Right atrium auricular region (tissue), 2 donors: ENCODE results near the gene FIZ1. TPM values are rescaled to one million over a fixed set of nuclear protein-coding genes. Genes with fewer than 3 reads are reported as not detected.

Experiments
- DNase-seq: peaks from one replicate; pipeline ENCODE4 v3.0.0-alpha.2; 2019; ENCODE audit warnings: low spot score
- H3K27ac ChIP-seq, 2 donors: fragments of 200-600 bp; sonication (generic); 1 replicate in 1 of 2; 2 replicates in 1 of 2; pipeline ENCODE4 v1.5.1; 2016 to 2019
- H3K27me3 ChIP-seq, 2 donors: fragments of 200-600 bp; sonication (generic); one replicate each; pipeline versions ENCODE4 v1.5.1 to v1.6.0; 2017 to 2019
- H3K36me3 ChIP-seq: fragments of 200-600 bp; sonication (generic); one replicate; pipeline ENCODE4 v1.5.1; 2016
- H3K4me1 ChIP-seq, 2 donors: fragments of 200-600 bp; sonication (generic); one replicate each; pipeline versions ENCODE4 v1.5.1 to v1.6.0; 2017 to 2019
- H3K4me3 ChIP-seq, 2 donors: fragments of 200-600 bp; sonication (generic); 1 replicate in 1 of 2; 2 replicates in 1 of 2; pipeline ENCODE4 v1.5.1; 2017 to 2019; ENCODE audit warnings: mild to moderate bottlenecking in 1 of 2, moderate library complexity in 1 of 2
- H3K9me3 ChIP-seq, 2 donors: fragments of 200-600 bp; sonication (generic); one replicate each; pipeline ENCODE4 v1.5.1; 2019
- total RNA-seq, 2 donors: library from RNA; depleted of rRNA; stranded (reverse); fragments of >200 nt; gene quantifications; one replicate each; pipeline ENCODE4 v1.1.0, GENCODE V29; 2016
- TF ChIP-seq, protein P1 (sequence below), 2 donors: fragments of 200-600 bp; sonication (generic); IDR thresholded peaks; one replicate each; pipeline ENCODE4 v1.5.1; 2019; ENCODE audit warnings: antibody characterized with exemption in 2 of 2

Gene FIZ1
- total RNA-seq, 2 donors from 2014 or later = 9.2 to 12.2 TPM

DNA sequence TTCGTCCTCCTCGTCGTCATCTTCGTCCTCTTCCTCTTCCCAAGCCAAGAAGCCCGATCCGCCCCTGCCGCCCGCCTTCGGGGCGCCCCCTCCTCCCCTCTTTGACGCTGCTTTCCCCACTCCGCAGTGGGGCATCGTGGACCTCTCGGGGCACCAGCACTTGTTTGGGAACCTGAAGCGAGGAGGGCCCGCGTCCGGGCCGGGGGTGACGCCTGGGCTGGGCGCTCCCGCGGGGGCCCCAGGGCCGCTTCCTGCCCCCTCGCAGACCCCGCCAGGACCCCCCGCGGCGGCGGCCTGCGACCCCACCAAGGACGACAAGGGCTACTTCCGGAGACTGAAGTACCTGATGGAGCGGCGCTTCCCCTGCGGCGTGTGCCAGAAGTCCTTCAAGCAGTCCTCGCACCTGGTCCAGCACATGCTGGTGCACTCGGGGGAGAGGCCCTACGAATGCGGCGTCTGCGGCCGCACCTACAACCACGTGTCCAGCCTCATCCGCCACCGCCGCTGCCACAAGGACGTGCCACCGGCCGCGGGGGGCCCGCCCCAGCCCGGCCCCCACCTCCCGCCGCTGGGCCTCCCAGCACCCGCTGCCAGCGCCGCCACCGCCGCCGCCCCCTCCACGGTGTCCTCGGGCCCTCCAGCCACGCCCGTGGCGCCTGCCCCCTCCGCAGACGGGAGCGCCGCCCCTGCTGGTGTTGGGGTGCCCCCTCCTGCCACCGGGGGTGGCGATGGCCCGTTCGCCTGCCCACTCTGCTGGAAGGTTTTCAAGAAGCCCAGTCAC is 14.8 kb upstream of the FIZ1 start:
- Histone ChIP-seq H3K9me3 (no peaks in the 10 kb centered on the region), H3K27ac (no peak overlapping the region), H3K4me1 (peaks cover 0 to 36% of the 10 kb centered on the region in 2 donors), H3K36me3 (peaks cover 47% of the 10 kb centered on the region), H3K4me3 (no peak overlapping the region), H3K27me3 (no peaks in the 10 kb centered on the region)
- DNase-seq = no peak
- TF ChIP-seq, protein P1, sequence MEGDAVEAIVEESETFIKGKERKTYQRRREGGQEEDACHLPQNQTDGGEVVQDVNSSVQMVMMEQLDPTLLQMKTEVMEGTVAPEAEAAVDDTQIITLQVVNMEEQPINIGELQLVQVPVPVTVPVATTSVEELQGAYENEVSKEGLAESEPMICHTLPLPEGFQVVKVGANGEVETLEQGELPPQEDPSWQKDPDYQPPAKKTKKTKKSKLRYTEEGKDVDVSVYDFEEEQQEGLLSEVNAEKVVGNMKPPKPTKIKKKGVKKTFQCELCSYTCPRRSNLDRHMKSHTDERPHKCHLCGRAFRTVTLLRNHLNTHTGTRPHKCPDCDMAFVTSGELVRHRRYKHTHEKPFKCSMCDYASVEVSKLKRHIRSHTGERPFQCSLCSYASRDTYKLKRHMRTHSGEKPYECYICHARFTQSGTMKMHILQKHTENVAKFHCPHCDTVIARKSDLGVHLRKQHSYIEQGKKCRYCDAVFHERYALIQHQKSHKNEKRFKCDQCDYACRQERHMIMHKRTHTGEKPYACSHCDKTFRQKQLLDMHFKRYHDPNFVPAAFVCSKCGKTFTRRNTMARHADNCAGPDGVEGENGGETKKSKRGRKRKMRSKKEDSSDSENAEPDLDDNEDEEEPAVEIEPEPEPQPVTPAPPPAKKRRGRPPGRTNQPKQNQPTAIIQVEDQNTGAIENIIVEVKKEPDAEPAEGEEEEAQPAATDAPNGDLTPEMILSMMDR (IDR thresholded peaks at IDR 0.05) = no peak

GRCh38 chr19:55613396-55613795 is 14.1 kb upstream of the FIZ1 start:
- H3K27me3 ChIP-seq = no peaks in the 10 kb centered on the region
- peak overlapping the region; percentile 68 to 92 for H3K27ac ChIP-seq
- H3K36me3 ChIP-seq = peaks cover 48% of the 10 kb centered on the region
- peaks cover 0 to 40% of the 10 kb centered on the region in 2 donors for H3K4me1 ChIP-seq
- no peaks in the 10 kb centered on the region for H3K9me3 ChIP-seq
- H3K4me3 ChIP-seq = no peak overlapping the region
- DNase-seq = no peak
- TF ChIP-seq, protein P1 (IDR thresholded peaks at IDR 0.05) = no peak

DNA sequence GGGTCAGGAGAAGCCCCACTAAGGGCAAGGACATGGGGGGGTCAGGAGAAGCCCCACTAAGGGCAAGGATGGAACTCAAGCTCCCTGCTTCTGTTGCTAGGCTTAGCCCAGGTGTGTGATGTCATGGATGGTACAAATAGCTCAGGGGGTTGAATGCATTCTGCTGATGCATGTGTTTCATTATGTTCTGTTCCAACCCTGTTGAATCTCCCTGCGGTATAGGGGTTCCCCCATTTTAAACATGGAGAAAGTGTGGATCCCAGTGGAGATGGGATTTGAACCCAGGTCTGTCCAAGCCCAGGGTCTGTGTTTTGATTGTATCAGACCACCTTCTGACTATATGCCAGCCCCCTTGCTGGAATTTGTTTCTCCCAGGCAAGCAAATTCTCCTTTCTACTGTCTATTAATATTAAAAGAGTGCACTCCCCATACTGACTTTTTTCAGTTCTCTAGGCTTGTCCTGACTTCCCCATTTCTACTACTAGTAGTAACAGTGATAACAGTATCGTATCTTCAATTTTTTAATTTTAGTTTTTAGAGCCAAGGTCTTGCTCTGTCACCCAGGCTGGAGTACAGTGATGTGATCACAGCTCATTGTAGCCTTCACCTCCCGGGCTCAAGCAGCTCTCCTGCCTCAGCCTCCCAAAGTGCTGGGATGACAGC is 12.8 kb upstream of the FIZ1 start:
- TF ChIP-seq, protein P1 (IDR thresholded peaks at IDR 0.05) = no peak
- Histone ChIP-seq H3K27ac (peak overlapping the region; percentile 68 to 92), H3K36me3 (peaks cover 38% of the 10 kb centered on the region), H3K4me1 (peaks cover 0 to 41% of the 10 kb centered on the region in 2 donors), H3K4me3 (no peak overlapping the region), H3K9me3 (no peaks in the 10 kb centered on the region), H3K27me3 (no peaks in the 10 kb centered on the region)
- no peak for DNase-seq

DNA sequence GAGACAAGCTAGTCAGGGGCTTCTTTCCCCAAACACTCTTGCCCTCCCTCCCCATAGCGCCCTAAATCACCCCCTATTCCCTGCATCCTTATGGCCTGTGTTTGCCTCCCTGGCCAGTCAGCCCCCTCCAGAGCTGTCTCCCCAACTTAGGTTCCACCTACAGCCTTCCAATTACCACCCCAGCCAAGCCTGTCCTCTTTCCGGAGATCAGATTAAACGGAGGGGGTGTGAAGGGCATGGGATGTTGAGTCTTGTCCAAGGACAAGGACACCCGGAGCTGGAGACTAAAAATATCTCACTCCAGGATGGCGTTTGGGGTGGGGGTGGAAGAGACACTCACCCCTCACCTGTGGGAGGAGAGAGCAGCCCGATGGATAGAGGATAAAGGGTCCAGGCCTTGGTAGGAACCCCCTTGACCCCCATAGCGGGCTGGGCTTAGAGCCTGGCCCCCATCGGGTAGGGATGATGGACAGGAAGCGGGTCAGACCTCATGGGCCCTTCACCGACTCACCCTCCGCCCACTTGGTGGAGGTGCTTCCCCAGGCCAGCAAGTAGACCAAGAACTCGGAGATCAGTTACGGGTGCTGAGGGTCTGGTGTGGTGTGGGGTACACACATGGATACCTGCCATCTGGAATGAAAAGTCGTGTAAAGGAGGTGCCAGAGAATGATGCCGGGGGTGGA is 12.1 kb upstream of the FIZ1 start:
- Histone ChIP-seq H3K9me3 (no peaks in the 10 kb centered on the region), H3K27ac (peak overlapping the region; percentile 68 to 92), H3K4me1 (peaks cover 0 to 48% of the 10 kb centered on the region in 2 donors), H3K36me3 (peaks cover 38% of the 10 kb centered on the region), H3K27me3 (no peaks in the 10 kb centered on the region), H3K4me3 (peak overlapping the region in 1 of 2 donors; percentile 11)
- DNase-seq = no peak
- TF ChIP-seq, protein P1 (IDR thresholded peaks at IDR 0.05) = no peak

DNA sequence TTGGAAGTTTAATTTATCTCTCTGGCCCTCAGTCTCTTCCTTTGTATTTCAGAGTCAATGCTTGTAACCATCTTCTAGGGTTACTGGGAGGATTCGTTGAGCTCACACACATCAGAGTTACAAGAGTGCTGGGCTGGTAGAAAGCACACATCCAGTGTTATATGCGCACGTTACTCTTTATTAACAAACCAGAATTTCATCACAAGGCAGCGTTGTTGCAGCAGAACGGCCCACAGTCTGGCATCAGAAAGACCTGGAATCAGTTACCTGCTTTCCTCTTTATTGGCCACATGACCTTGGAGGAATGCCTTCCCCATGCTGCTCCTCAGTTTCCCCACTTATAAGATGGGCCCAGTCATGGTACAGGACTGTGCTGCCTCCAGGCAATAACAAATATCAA is 10.0 kb upstream of the FIZ1 start:
- H3K9me3 ChIP-seq = no peaks in the 10 kb centered on the region
- no peaks in the 10 kb centered on the region for H3K27me3 ChIP-seq
- H3K4me3 ChIP-seq = no peak overlapping the region
- H3K4me1 ChIP-seq = peaks cover 0 to 61% of the 10 kb centered on the region in 2 donors
- peak overlapping the region in 1 of 2 donors; percentile 23 for H3K27ac ChIP-seq
- TF ChIP-seq, protein P1 (IDR thresholded peaks at IDR 0.05) = no peak
- H3K36me3 ChIP-seq = peaks cover 26% of the 10 kb centered on the region
- no peak for DNase-seq
